Effector memory CD4-positive, alpha-beta T cell (primary cell): ENCODE measurements around the gene ARRB1.

Source experiments
- DNase-seq, 3 donors: peaks; one replicate each; pipeline ENCODE4 v3.0.0-alpha.2; 2020
- H3K27ac ChIP-seq: 2 replicates; pipeline ENCODE4 v1.7.0; 2013; ENCODE audit warnings: mild to moderate bottlenecking, low read length, moderate library complexity; ENCODE audit not compliant: insufficient read depth, poor library complexity, severe bottlenecking
- H3K27me3 ChIP-seq: replicated peaks from 2 replicates; pipeline ENCODE4 v1.7.0; 2013; ENCODE audit warnings: mild to moderate bottlenecking, low read length; ENCODE audit not compliant: insufficient read depth, control insufficient read depth, poor library complexity, severe bottlenecking
- H3K36me3 ChIP-seq: 2 replicates; pipeline ENCODE4 v1.7.0; 2013; ENCODE audit warnings: mild to moderate bottlenecking, low read length, moderate library complexity; ENCODE audit not compliant: control insufficient read depth, insufficient read depth
- H3K4me1 ChIP-seq: 2 replicates; pipeline ENCODE4 v1.7.0; 2013; ENCODE audit warnings: low read length, mild to moderate bottlenecking; ENCODE audit not compliant: control insufficient read depth, insufficient read depth, poor library complexity, severe bottlenecking
- H3K4me3 ChIP-seq: 2 replicates; pipeline ENCODE4 v1.7.0; 2013; ENCODE audit warnings: low read length, low read depth, mild to moderate bottlenecking; ENCODE audit not compliant: insufficient read depth, poor library complexity, severe bottlenecking
- H3K9me3 ChIP-seq: 2 replicates; pipeline ENCODE4 v1.7.0; 2013; ENCODE audit warnings: mild to moderate bottlenecking, low read length, moderate library complexity; ENCODE audit not compliant: control insufficient read depth

ARRB1 gene

DNA sequence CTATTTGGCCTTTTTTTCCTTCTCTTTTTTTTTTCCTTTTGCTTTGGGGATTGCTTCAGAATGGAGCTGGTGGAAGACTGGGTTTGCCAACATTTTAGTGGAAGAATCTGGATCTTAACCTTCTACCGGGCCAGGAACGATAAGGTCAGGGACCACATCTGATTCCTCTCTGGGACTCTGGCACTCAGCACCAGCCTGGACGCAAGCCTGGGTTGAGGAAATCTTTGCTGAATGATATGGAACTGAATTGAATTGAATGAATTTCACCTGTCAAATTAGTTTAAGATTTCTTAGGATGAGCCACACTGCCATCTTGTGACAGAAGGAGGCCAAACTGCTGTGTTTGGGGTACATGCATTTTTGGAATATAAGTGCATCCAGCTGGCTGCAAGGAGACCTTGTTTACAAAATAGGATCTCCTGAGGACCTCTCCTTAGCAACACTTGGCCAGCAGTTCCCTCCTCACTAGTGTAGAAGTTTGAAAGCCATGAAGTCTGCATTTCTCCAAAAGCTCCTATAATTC is 80.5 kb downstream of the ARRB1 start:
- Histone ChIP-seq H3K36me3 (peaks cover 14% of the 10 kb centered on the region), H3K27me3 (no peaks in the 10 kb centered on the region), H3K4me1 (peaks cover 13% of the 10 kb centered on the region), H3K27ac (no peak overlapping the region), H3K4me3 (no peak overlapping the region), H3K9me3 (no peaks in the 10 kb centered on the region)
- no peak for DNase-seq

DNA sequence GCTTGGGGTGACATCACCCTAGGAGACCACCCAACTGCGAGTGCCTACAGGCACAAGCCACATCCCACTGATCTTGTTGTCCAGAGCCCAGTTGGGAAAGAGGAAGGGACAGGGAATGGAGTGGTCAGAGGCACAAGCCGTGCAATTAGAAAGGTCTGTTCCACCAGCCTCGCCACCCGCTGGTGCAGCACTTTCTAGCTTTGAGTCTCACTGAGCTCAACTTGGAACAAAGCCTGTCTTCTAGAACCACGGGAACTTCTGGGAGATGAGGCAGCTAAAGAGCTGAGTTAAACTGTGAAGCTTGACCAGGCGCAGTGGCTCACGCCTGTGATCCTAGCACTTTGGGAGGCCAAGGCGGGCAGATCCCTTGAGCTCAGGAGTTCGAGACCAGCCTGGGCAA is 81.6 kb downstream of the ARRB1 start:
- Histone ChIP-seq H3K27ac (no peak overlapping the region), H3K27me3 (no peaks in the 10 kb centered on the region), H3K4me3 (no peak overlapping the region), H3K36me3 (peaks cover 19% of the 10 kb centered on the region), H3K9me3 (no peaks in the 10 kb centered on the region), H3K4me1 (peaks cover 9% of the 10 kb centered on the region)
- no peak for DNase-seq

- H3K9me3 ChIP-seq: no peaks in the 10 kb centered on the region
- peaks cover 12% of the 10 kb centered on the region for H3K4me1 ChIP-seq
- H3K36me3 ChIP-seq: peaks cover 19% of the 10 kb centered on the region
- DNase-seq: no peak
- no peaks in the 10 kb centered on the region for H3K27me3 ChIP-seq
- H3K27ac ChIP-seq: no peak overlapping the region
- H3K4me3 ChIP-seq: no peak overlapping the region
Observed at GRCh38 chr11:75269367-75269660, 82.1 kb downstream of the ARRB1 start.

DNA sequence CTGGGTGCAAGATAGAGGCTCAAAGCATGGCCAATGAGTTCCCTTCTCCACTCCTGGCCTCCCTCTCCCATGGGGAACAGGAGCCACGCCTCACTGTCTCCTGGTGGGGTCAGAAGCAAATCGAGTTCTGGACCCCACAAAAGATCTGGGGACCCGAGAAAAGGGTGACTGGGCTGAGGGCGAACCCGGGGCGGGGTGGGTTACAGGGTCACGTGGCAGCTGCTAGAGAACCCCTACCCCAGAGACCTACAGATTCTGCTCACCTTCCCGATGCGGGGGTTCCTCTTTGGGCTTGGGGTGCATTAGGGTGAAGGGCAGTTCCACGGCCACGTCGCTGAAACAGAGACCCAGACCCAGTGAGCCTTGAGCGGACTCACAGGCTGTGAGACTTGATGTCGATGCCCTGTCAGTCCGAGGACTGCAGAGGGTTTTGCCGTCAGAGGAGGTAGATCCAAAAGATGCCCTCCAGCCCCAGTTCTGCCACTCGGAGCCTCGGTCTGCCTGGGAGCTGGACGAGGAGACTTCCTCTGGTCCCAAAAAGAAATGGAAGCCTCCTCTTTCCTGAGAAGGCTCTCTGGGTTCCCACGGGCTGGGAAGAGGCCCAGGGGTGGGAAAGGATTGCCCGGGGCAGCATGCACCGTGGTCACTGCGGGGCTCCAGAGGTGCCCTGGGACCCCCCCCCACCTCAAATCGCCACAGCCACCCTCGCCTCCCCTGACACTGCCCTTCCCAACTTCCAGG is 82.7 kb downstream of the ARRB1 start:
- DNase-seq: no peak
- peaks cover 12% of the 10 kb centered on the region for H3K4me1 ChIP-seq
- H3K9me3 ChIP-seq: no peaks in the 10 kb centered on the region

DNA sequence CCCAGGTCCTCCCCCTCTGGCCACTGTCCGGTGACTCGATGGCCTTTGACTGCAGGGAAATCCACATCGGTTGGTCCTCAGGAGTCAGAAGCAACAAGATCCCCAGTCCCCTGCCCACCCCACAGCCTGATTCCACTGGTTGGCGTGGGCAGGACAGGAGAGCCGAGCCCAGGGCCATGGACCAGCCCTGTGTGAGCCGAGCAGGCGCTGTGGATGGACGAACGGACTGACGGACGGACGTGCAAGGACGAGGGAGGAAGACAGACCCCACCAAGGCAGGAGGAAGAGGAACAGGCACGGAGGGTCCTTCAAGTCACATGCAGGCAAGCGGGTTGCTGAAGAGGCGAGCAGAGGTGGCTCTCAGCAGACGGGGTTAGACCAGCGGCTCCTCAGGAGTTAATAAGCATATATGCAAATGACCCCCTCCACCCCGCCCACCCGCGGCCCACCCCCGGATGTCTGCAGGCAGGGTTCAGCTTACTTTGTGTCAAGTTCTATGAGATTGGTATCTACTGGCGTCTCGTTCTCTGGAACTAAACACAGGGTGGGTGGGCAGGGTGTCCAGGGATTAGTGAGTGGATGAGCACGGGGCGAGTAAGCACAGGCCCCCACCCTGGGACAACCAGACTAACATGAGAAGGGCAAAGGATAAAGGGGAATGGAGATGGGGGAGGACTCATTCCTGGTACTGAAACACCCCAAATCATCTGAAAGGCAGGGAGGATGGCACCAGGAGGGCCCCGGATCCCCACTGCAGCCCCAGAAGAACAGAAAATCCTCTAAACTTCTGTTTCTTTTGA is 84.1 kb downstream of the ARRB1 start:
- H3K36me3 ChIP-seq: peaks cover 15% of the 10 kb centered on the region
- peaks cover 9% of the 10 kb centered on the region for H3K4me1 ChIP-seq
- H3K9me3 ChIP-seq: no peaks in the 10 kb centered on the region
- no peak overlapping the region for H3K4me3 ChIP-seq
- no peak for DNase-seq
- no peak overlapping the region for H3K27ac ChIP-seq
- H3K27me3 ChIP-seq: no peaks in the 10 kb centered on the region

More for the DNA sequence above, 82.7 kb downstream of the ARRB1 start:
- Histone ChIP-seq H3K36me3 (peaks cover 19% of the 10 kb centered on the region), H3K27me3 (no peaks in the 10 kb centered on the region), H3K4me3 (no peak overlapping the region), H3K27ac (no peak overlapping the region)

DNA sequence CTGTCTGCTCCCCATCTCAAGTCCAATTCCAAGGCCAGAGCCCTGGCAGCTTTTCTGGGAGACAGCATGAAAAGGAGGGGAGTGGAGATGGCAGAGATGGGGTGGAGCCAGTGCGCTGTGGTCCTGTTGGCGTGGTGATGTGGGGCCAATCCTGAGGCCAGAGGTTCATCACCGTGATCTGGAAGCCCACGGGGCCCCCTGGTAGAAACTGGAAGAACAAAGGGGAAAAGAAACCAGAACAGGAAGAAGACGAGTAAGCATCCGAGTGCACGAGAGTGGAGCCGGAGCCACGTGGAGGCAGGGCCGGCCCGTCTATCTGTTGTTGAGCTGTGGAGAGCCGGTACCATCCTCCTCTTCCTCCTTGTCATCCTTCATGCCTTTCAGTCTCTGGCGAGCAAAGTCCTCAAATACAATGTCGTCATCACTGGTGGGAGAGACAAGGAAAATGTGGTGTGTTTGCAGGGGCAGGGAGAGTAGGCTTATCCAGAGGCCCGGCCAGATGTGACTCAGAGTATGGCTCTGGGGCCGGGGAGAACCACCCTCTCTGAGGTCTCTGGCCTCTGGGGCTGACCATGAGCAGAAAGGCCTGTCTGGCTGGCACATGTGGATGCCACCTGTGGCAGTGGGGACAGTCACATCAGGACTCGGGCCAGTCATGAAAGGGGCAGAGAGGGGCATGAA is 85.5 kb downstream of the ARRB1 start:
- Histone ChIP-seq H3K9me3 (no peaks in the 10 kb centered on the region), H3K27me3 (no peaks in the 10 kb centered on the region), H3K4me3 (no peak overlapping the region), H3K27ac (no peak overlapping the region), H3K4me1 (peaks cover 18% of the 10 kb centered on the region), H3K36me3 (peaks cover 10% of the 10 kb centered on the region)
- no peak for DNase-seq

GRCh38 chr11:75264971-75265370 is 86.5 kb downstream of the ARRB1 start:
- Histone ChIP-seq H3K27ac (no peak overlapping the region), H3K9me3 (no peaks in the 10 kb centered on the region), H3K36me3 (peaks cover 10% of the 10 kb centered on the region), H3K27me3 (no peaks in the 10 kb centered on the region), H3K4me3 (no peak overlapping the region), H3K4me1 (peaks cover 28% of the 10 kb centered on the region)
- no peak for DNase-seq

GRCh38 chr11:75264356-75264755 is 87.1 kb downstream of the ARRB1 start:
- Histone ChIP-seq H3K4me1 (peaks cover 29% of the 10 kb centered on the region), H3K27me3 (no peaks in the 10 kb centered on the region), H3K36me3 (peaks cover 10% of the 10 kb centered on the region), H3K27ac (peak overlapping the region; percentile 31), H3K4me3 (no peak overlapping the region), H3K9me3 (no peaks in the 10 kb centered on the region)
- no peak for DNase-seq

DNA sequence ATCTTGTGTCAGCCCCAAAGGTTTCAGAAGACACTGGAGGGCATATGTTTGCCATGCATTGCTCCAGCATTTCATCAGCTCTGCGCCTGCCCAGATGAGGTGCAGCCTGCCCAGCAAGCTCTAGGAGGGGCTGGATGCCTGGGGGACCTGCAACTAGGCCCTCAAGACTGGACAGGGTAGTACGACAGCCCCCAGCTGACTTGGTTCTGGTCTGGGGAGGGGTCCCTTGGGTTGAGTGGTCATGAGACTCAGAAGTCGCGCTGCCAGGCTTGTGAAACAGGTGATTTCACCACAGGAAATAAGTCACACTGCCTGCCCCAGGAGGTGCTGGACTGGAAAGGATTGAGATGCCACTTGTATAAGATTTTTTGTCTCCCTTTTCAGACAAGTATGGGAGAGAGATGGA is 87.5 kb downstream of the ARRB1 start:
- Histone ChIP-seq H3K9me3 (no peaks in the 10 kb centered on the region), H3K4me1 (peaks cover 29% of the 10 kb centered on the region), H3K27ac (peak overlapping the region; percentile 31), H3K36me3 (peaks cover 10% of the 10 kb centered on the region), H3K27me3 (no peaks in the 10 kb centered on the region), H3K4me3 (no peak overlapping the region)
- DNase-seq: no peak
